ENCODE results near the gene ROR1. TPM values are rescaled to one million over a fixed set of nuclear protein-coding genes. Genes with fewer than 3 reads are reported as not detected.

Gene ROR1
- total RNA-seq, 1 donor from 2014 or later: 0.26 TPM

DNA sequence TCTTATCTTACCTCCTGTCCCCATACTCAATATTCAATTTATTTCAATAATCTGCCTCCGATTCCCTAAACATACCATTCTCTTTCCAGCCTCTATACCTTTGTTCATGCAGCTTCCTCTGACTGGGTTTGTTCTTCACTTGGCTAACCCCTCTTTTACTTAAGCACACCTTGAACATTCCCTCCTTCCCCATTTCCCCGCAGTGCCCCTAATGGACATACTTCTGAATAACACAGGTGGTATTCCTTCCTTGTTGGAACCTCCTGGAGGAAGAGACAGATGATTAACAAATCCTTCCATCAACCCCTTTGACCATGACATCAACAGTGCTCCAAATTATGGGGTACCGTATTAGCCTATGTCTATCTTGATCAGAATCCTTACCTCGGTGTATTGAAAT is 239.6 kb downstream of the ROR1 start:
- Histone ChIP-seq H3K36me3 (ENCODE audit: control insufficient read depth, insufficient read depth, low read length) (no peaks in the 10 kb centered on the region), H3K27me3 (ENCODE audit: control insufficient read depth, insufficient read depth, low read length) (no peaks in the 10 kb centered on the region), H3K4me3 (ENCODE audit: low read depth, low read length) (no peak overlapping the region)
- FAIRE-seq (no peak), DNase-seq (ENCODE audit: low read depth) (no peak)
- no peak for TF ChIP-seq CTCF (IDR thresholded peaks at IDR 0.05; ENCODE audit: insufficient read depth, low read length, severe bottlenecking)

GRCh38 chr1:64019818-64020217 is 246.0 kb downstream of the ROR1 start:
- H3K4me3 ChIP-seq (ENCODE audit: low read depth, low read length): no peak overlapping the region
- DNase-seq (ENCODE audit: low read depth): no peak

GRCh38 chr1:64021066-64021465 is 247.2 kb downstream of the ROR1 start:
- no peak for TF ChIP-seq CTCF (IDR thresholded peaks at IDR 0.05; ENCODE audit: insufficient read depth, low read length, severe bottlenecking)
- FAIRE-seq: no peak
- H3K36me3 ChIP-seq (ENCODE audit: control insufficient read depth, insufficient read depth, low read length): no peaks in the 10 kb centered on the region
- no peak overlapping the region for H3K4me3 ChIP-seq (ENCODE audit: low read depth, low read length)
- no peaks in the 10 kb centered on the region for H3K27me3 ChIP-seq (ENCODE audit: control insufficient read depth, insufficient read depth, low read length)
- no peak for DNase-seq (ENCODE audit: low read depth)

More at GRCh38 chr1:64019818-64020217, 246.0 kb downstream of the ROR1 start:
- no peak for FAIRE-seq
- Histone ChIP-seq H3K36me3 (ENCODE audit: control insufficient read depth, insufficient read depth, low read length) (no peaks in the 10 kb centered on the region), H3K27me3 (ENCODE audit: control insufficient read depth, insufficient read depth, low read length) (no peaks in the 10 kb centered on the region)
- no peak for TF ChIP-seq CTCF (IDR thresholded peaks at IDR 0.05; ENCODE audit: insufficient read depth, low read length, severe bottlenecking)

DNA sequence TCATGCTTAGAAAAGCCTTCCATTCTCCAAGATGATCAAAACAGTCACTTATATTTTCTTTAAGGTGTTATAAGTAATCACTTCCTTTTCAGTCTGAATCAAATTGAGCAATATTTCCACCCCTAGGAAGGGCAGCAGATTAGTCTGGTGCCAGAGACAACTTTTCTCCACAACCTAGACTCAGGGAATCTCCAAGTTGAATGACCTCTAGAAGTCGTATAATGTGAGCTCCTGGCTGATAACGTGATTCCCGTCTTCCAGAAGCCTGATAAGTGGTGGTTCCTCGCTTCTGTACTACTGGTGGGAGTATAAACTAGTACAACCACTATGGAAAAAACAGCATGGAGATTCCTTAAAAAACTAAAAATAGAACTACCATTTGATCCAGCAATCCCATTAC is 251.2 kb downstream of the ROR1 start:
- Histone ChIP-seq H3K27me3 (ENCODE audit: control insufficient read depth, insufficient read depth, low read length) (no peaks in the 10 kb centered on the region), H3K36me3 (ENCODE audit: control insufficient read depth, insufficient read depth, low read length) (no peaks in the 10 kb centered on the region), H3K4me3 (ENCODE audit: low read depth, low read length) (no peak overlapping the region)
- FAIRE-seq: no peak
- no peak for DNase-seq (ENCODE audit: low read depth)
- no peak for TF ChIP-seq CTCF (IDR thresholded peaks at IDR 0.05; ENCODE audit: insufficient read depth, low read length, severe bottlenecking)

DNA sequence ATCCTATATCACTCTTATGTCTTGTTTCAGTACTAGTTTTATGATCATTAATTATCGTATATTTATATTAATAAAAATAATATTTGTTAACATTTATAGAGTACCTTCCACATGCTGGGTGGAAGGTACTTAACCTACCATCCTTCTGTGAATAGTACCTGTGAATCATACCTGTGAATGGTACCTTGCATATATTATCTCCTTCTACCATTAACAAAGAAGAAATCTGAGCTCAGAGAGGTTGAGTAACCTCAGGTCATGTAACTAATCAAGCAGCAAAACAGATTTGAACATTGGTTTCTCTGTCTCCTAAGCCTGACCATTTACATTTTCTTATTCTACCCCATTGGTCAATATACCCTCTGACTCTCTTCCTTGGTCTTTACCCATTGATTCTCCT is 255.2 kb downstream of the ROR1 start:
- TF ChIP-seq CTCF (IDR thresholded peaks at IDR 0.05; ENCODE audit: insufficient read depth, low read length, severe bottlenecking): no peak
- Histone ChIP-seq H3K4me3 (ENCODE audit: low read depth, low read length) (no peak overlapping the region), H3K36me3 (ENCODE audit: control insufficient read depth, insufficient read depth, low read length) (no peaks in the 10 kb centered on the region), H3K27me3 (ENCODE audit: control insufficient read depth, insufficient read depth, low read length) (no peaks in the 10 kb centered on the region)
- FAIRE-seq (peak; percentile 18), DNase-seq (ENCODE audit: low read depth) (peak; percentile 66)

- no peaks in the 10 kb centered on the region for H3K36me3 ChIP-seq (ENCODE audit: control insufficient read depth, insufficient read depth, low read length)
- FAIRE-seq (no peak), DNase-seq (ENCODE audit: low read depth) (no peak)
- no peak for TF ChIP-seq CTCF (IDR thresholded peaks at IDR 0.05; ENCODE audit: insufficient read depth, low read length, severe bottlenecking)
- no peaks in the 10 kb centered on the region for H3K27me3 ChIP-seq (ENCODE audit: control insufficient read depth, insufficient read depth, low read length)
- no peak overlapping the region for H3K4me3 ChIP-seq (ENCODE audit: low read depth, low read length)
Measured at GRCh38 chr1:64030411-64030810, 256.6 kb downstream of the ROR1 start.
